Activated T-cell treated with anti-CD3 and anti-CD28 coated beads, Interleukin-2, amount 50 U/mL, for 24 hours (primary cell): ENCODE data around the gene CNOT3.
"Not testable (repeated sequence)": the region's sequence is repeated elsewhere in the genome, so short reads cannot be mapped to it uniquely, and the experiment has no call there.

Source experiments
- DNase-seq: peaks from one replicate; pipeline ENCODE4 v3.0.0-alpha.2; 2020
- H3K27ac Mint-ChIP-seq: 2 replicates; pipeline ENCODE4 v1.8.0; 2020; ENCODE audit warnings: mild to moderate bottlenecking, mixed read lengths
- H3K27me3 Mint-ChIP-seq: 2 replicates; pipeline ENCODE4 v1.8.0; 2020; ENCODE audit warnings: mixed read lengths
- H3K36me3 Mint-ChIP-seq: 2 replicates; pipeline ENCODE4 v1.8.0; 2020; ENCODE audit warnings: low read depth, mixed read lengths
- H3K4me1 Mint-ChIP-seq: 2 replicates; pipeline ENCODE4 v1.8.0; 2020; ENCODE audit warnings: low read depth, mixed read lengths
- H3K4me3 Mint-ChIP-seq: 2 replicates; pipeline ENCODE4 v1.8.0; 2020; ENCODE audit warnings: mild to moderate bottlenecking, moderate library complexity, mixed read lengths
- H3K9me3 Mint-ChIP-seq: 2 replicates; pipeline ENCODE4 v1.8.0; 2020; ENCODE audit warnings: mixed read lengths

CNOT3 gene

DNA sequence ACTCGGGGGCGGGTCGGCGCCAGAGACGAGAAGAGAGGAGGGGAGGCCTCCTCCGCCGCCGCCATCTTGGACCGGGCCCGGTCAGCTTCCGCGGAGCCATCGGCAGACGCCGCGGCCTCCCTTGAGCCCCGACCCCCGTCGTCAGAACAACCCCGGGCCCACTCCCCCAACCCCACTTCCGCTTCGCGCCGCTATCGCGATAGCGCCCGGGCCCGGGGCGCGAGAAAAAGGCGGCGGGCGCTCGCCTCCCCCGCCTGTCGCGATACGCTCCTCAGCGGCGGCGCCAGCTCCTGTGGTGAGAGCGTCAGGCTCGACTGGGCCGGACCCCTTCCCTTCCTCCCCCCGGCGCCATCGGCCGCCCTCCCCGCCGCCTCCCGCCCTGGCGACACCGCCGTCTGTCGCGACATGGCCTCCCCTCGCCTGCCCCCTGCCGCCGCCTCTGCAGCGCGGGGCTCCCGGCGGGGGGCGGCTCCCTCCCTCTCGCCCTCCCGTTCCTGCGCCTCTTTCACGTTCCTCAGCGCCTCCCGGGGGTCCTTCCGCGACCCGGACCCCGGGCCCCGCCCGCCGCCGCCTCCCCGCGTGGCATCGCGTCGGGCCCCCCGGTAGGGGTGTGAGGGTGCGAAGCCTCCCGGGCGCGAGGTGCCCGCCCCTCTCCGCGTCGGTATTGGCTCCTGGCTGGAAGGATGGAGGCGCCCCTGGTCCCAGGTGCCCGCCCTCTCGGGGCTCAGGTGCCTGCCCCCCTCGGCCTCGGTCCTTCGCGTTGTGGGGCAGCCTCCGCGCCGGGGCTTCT is at the start of gene CNOT3:
Gene CNOT3, plus strand, starts transcription at position 64 of the 790 bp plus-strand sequence. CDS start 5,217 bp downstream, outside the sequence.
- Mint-ChIP-seq H3K4me1 (peaks cover 43% of the 10 kb centered on the region), H3K9me3 (no peaks in the 10 kb centered on the region), H3K4me3 (peak within 1 kb of the TSS; percentile 92), H3K27ac (peak within 1 kb of the TSS; percentile 98), H3K36me3 (peaks cover 45% of the 10 kb centered on the region), H3K27me3 (no peaks in the 10 kb centered on the region)
- peak; percentile 55 for DNase-seq

DNA sequence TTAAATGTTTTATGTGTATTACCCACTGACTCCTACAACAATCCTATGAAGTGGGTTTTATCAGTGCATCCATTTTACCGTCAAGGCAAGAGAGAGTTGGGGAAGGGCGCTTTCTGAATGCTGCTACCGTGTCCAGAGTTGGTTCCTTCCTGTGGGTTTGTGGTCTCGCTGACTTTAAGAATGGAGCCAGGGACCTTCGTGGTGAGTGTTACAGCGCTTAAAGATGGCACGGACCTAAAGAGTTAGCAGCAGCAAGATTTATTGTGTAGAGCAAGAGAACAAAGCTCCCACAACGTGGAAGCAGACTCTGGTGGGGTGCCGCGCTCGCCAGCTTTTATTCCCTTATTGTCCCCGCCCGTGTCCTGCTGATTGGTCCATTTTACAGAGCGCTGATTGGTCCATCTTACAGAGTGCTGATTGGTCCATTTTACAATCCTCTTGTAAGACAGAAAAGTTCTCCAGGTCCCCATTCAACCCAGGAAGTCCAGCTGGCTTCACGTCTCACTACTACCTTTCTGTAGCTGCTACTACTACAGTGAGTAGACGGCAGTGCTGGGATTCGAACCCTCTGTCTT is 43.0 kb upstream of the CNOT3 start:
- Mint-ChIP-seq H3K27ac (no peak overlapping the region), H3K4me3 (no peak overlapping the region)

GRCh38 chr19:54095136-54095858 is 42.3 kb upstream of the CNOT3 start:
- DNase-seq = no peak
- peaks cover 4% of the 10 kb centered on the region for H3K9me3 Mint-ChIP-seq
- H3K27me3 Mint-ChIP-seq = peaks cover 24% of the 10 kb centered on the region
- H3K36me3 Mint-ChIP-seq = no peaks in the 10 kb centered on the region
- H3K27ac Mint-ChIP-seq = no peak overlapping the region
- peak overlapping the region; percentile 54 for H3K4me3 Mint-ChIP-seq
- peaks cover 14% of the 10 kb centered on the region for H3K4me1 Mint-ChIP-seq

More for the DNA sequence above, 43.0 kb upstream of the CNOT3 start:
- Mint-ChIP-seq H3K4me1 (peaks cover 14% of the 10 kb centered on the region), H3K36me3 (no peaks in the 10 kb centered on the region), H3K9me3 (peaks cover 4% of the 10 kb centered on the region), H3K27me3 (peaks cover 25% of the 10 kb centered on the region)
- DNase-seq = no peak

DNA sequence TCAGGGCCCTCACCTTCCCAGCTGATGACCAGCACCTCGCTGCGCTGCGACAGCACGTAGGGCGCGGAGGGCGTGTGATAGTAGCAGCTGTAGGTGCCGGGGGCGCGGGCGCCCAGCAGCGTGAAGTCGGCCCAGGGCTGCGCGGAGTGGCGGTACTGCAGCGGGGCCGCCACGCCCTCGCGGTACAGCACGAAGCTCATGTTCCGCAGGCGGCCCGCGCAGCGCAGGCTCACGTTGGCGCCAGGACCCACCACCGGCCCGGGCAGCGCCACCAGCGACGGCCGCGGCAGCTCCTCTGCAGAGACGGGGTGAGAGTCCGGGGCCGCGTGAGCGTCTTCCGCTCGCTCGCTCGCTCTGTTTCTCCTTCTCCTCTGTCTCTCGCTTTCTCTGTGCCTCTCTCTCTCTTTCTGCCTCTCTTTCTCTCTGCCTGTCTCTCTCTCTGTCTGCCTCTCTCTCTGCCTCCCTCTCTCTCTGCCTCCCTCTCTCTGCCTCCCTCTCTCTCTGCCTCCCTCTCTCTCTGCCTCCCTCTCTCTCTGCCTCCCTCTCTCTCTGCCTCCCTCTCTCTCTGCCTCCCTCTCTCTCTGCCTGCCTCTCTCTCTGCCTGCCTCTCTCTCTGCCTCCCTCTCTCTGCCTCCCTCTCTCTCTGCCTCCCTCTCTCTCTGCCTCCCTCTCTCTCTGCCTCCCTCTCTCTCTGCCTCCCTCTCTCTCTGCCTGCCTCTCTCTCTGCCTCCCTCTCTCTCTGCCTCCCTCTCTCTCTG is 41.5 kb upstream of the CNOT3 start:
- H3K9me3 Mint-ChIP-seq, H3K36me3 Mint-ChIP-seq: not testable (repeated sequence)
- H3K27me3 Mint-ChIP-seq = peaks cover 20% of the 10 kb centered on the region
- peak overlapping the region; percentile 47 for H3K27ac Mint-ChIP-seq
- peaks cover 14% of the 10 kb centered on the region for H3K4me1 Mint-ChIP-seq
- DNase-seq = peak; percentile 71
- peak overlapping the region; percentile 61 for H3K4me3 Mint-ChIP-seq

DNA sequence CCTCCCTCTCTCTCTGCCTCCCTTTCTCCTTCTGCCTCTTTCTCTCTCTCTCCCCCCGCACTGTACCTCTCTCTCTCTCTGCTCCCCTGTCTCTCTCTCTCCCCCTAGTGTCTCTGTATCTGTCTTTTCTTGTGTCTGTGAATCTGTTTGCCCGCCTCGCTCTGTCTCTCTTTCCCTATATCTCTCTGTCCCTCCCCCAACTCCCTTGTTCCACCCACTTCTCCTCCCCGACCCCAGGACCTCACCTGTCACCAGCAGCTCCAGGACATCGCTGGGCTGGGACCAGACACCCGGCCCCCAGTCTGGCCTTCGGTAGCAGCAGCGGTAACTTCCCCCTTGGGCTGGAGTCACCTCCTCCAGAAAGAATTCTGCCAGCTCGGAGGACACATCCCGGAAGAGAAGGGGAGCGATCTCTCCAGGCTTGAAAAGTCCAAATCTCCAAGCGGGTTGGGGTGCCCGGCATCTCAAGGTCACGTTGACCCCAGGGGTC is 40.9 kb upstream of the CNOT3 start:
- DNase-seq = peak; percentile 50
- Mint-ChIP-seq H3K4me1 (peaks cover 18% of the 10 kb centered on the region), H3K27ac (peak overlapping the region; percentile 62), H3K4me3 (peak overlapping the region; percentile 61), H3K27me3 (peaks cover 16% of the 10 kb centered on the region), H3K36me3 (no peaks in the 10 kb centered on the region), H3K9me3 (peaks cover 4% of the 10 kb centered on the region)

GRCh38 chr19:54099190-54099902 is 38.2 kb upstream of the CNOT3 start:
- peaks cover 1% of the 10 kb centered on the region for H3K9me3 Mint-ChIP-seq
- peaks cover 7% of the 10 kb centered on the region for H3K27me3 Mint-ChIP-seq
- peaks cover 28% of the 10 kb centered on the region for H3K4me1 Mint-ChIP-seq
- H3K36me3 Mint-ChIP-seq = peaks cover 13% of the 10 kb centered on the region
- no peak overlapping the region for H3K4me3 Mint-ChIP-seq
- H3K27ac Mint-ChIP-seq = no peak overlapping the region
- DNase-seq = no peak

- H3K4me1 Mint-ChIP-seq = peaks cover 29% of the 10 kb centered on the region
Observed at GRCh38 chr19:54099903-54100255, 37.7 kb upstream of the CNOT3 start.

GRCh38 chr19:54100561-54100960 is 37.0 kb upstream of the CNOT3 start, which contains the start of gene OSCAR:
TSS of gene OSCAR (minus strand) at chr19:54100803. CDS start at chr19:54100792, 11 bp downstream.
- Mint-ChIP-seq H3K9me3 (no peaks in the 10 kb centered on the region), H3K4me3 (peak within 1 kb of the TSS; percentile 99)
- DNase-seq = no peak

More at GRCh38 chr19:54099903-54100255, 37.7 kb upstream of the CNOT3 start:
- not testable (repeated sequence) for DNase-seq, H3K4me3 Mint-ChIP-seq, H3K9me3 Mint-ChIP-seq, H3K27me3 Mint-ChIP-seq, H3K27ac Mint-ChIP-seq
- peaks cover 18% of the 10 kb centered on the region for H3K36me3 Mint-ChIP-seq

DNA sequence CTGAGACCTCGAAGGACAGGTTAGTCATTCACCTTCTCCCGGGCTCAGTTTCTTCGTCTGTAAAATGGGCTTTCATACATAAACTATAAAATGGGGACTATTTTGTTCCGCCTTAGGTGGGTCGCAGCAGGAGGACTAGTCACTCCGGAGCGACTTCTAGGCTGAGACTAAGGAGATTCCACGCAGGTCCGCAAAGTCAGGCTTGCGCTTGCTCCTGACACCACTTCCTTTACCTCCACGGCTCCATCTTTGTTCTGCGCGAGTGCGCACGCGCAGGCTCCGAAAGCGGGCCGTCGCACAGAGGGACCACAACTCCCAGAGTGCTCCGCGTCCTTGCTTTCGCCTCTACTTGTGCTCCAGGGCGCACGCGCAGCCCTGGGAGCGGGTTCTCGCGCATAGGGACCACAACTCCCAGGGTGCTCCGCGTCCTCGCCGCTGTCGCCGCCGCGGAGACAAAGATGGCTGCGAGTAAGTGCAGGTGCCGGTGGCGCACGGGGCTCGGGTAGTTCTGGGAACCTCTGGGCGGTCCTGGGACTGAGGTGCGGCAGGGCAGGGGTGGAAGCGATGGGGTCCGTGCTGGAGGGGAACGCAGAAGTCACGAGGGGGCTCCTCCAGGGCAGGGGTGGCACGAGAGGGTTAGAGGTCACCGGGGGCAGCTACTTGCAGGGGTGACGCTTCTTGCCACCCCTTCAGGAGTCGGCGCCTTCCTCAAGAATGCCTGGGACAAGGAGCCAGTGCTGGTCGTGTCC is 35.0 kb upstream of the CNOT3 start, which contains the start of gene NDUFA3:
Gene NDUFA3, plus strand, starts transcription at position 435 of the 749 bp plus-strand sequence. Its CDS starts 24 bp downstream, at position 459.
- Mint-ChIP-seq H3K4me3 (peak within 1 kb of the TSS; percentile 99), H3K27ac (peak within 1 kb of the TSS; percentile 98), H3K4me1 (peaks cover 32% of the 10 kb centered on the region), H3K27me3 (no peaks in the 10 kb centered on the region), H3K36me3 (peaks cover 43% of the 10 kb centered on the region), H3K9me3 (no peaks in the 10 kb centered on the region)
- peak; percentile 96 for DNase-seq

More at GRCh38 chr19:54100561-54100960, 37.0 kb upstream of the CNOT3 start, which contains the start of gene OSCAR:
- peaks cover 23% of the 10 kb centered on the region for H3K36me3 Mint-ChIP-seq
- H3K27ac Mint-ChIP-seq = peak within 1 kb of the TSS; percentile 42
- no peaks in the 10 kb centered on the region for H3K27me3 Mint-ChIP-seq
- peaks cover 33% of the 10 kb centered on the region for H3K4me1 Mint-ChIP-seq

- peak overlapping the region; percentile 99 for H3K4me3 Mint-ChIP-seq
- peak overlapping the region; percentile 59 for H3K27ac Mint-ChIP-seq
- peaks cover 32% of the 10 kb centered on the region for H3K4me1 Mint-ChIP-seq
- DNase-seq = peak; percentile 16
- H3K9me3 Mint-ChIP-seq = no peaks in the 10 kb centered on the region
- H3K36me3 Mint-ChIP-seq = peaks cover 68% of the 10 kb centered on the region
- H3K27me3 Mint-ChIP-seq = no peaks in the 10 kb centered on the region
Observed at GRCh38 chr19:54104998-54105715, 32.4 kb upstream of the CNOT3 start.

- peaks cover 33% of the 10 kb centered on the region for H3K4me1 Mint-ChIP-seq
- peaks cover 74% of the 10 kb centered on the region for H3K36me3 Mint-ChIP-seq
- DNase-seq = no peak
- H3K4me3 Mint-ChIP-seq = no peak overlapping the region
- no peaks in the 10 kb centered on the region for H3K27me3 Mint-ChIP-seq
- H3K27ac Mint-ChIP-seq = peak overlapping the region; percentile 59
- H3K9me3 Mint-ChIP-seq = no peaks in the 10 kb centered on the region
Observed at GRCh38 chr19:54105796-54106195, 31.8 kb upstream of the CNOT3 start.

GRCh38 chr19:54106716-54107115 is 30.8 kb upstream of the CNOT3 start:
- H3K36me3 Mint-ChIP-seq = peaks cover 80% of the 10 kb centered on the region
- peaks cover 31% of the 10 kb centered on the region for H3K4me1 Mint-ChIP-seq
- peak overlapping the region; percentile 61 for H3K27ac Mint-ChIP-seq
- H3K27me3 Mint-ChIP-seq = no peaks in the 10 kb centered on the region
- H3K9me3 Mint-ChIP-seq = no peaks in the 10 kb centered on the region
- H3K4me3 Mint-ChIP-seq = no peak overlapping the region
- no peak for DNase-seq
